Lower leg skin (tissue), 4 donors: Measurements from ENCODE around the gene MARCHF6. TPM values are rescaled to one million over a fixed set of nuclear protein-coding genes. Genes with fewer than 3 reads are reported as not detected.

Experiments used
- DNase-seq, 2 donors: peaks; one replicate each; pipeline ENCODE4 v3.0.0-alpha.2; 2019; ENCODE audit warnings: low spot score in 2 of 2
- H3K4me3 ChIP-seq: fragments of 200-600 bp; sonication (generic); 2 replicates; pipeline ENCODE4 v1.5.1; 2017; ENCODE audit warnings: mild to moderate bottlenecking, low read depth; ENCODE audit not compliant: poor library complexity, severe bottlenecking
- CTCF ChIP-seq, 3 donors: fragments of 450-650 bp; IDR thresholded peaks; one replicate each; pipeline ENCODE4 v1.5.1; 2016; ENCODE audit warnings: antibody characterized with exemption in 3 of 3, mild to moderate bottlenecking in 3 of 3, moderate library complexity in 2 of 3
- POLR2A ChIP-seq, 2 donors: fragments of 450-650 bp; IDR thresholded peaks; one replicate each; pipeline ENCODE4 v1.6.1; 2016 to 2017; ENCODE audit warnings: antibody characterized with exemption in 2 of 2, mild to moderate bottlenecking in 1 of 2, moderate library complexity in 1 of 2
- WGBS, 2 donors: methylation state at CpG; one replicate each; pipeline ENCODE4 v1.1.5; 2018; 5-methylcytosine and 5-hydroxymethylcytosine counted together
- intact Hi-C: fragments of 100-400 bp; cut with DNase I; formaldehyde crosslinking; loops from one replicate; pipeline ENCODE4 v1.15.0; 2023; ENCODE audit warnings: low total_unique reads
- total RNA-seq, 4 donors: library from RNA; depleted of rRNA; stranded (reverse); fragments of >200 nt; gene quantifications; one replicate each; pipeline ENCODE4 v1.1.0, GENCODE V29; 2016

The MARCHF6 gene
- total RNA-seq, 4 donors from 2014 or later = 53.0 to 82.0 (median 63.3) TPM

GRCh38 chr5:10315201-10315600 is 38.3 kb upstream of the MARCHF6 start:
- intact Hi-C loops = no loop called here
- 71 to 72% methylated on average over 5 of the region's 5 CpGs for WGBS, 2 donors

GRCh38 chr5:10315824-10316509 is 37.5 kb upstream of the MARCHF6 start:
- H3K4me3 ChIP-seq = no peak overlapping the region
- TF ChIP-seq POLR2A (IDR thresholded peaks at IDR 0.05) (no peak), CTCF (IDR thresholded peaks at IDR 0.05) (no peak)
- WGBS, 2 donors = 89 to 91% methylated on average over 15 of the region's 15 CpGs
- intact Hi-C loops = no loop called here
- DNase-seq = no peak

More at GRCh38 chr5:10315201-10315600, 38.3 kb upstream of the MARCHF6 start:
- no peak for TF ChIP-seq CTCF (IDR thresholded peaks at IDR 0.05)
- no peak for TF ChIP-seq POLR2A (IDR thresholded peaks at IDR 0.05)
- no peak overlapping the region for H3K4me3 ChIP-seq
- DNase-seq = no peak

- intact Hi-C loops = no loop called here
Observed at GRCh38 chr5:10317825-10318682, 35.4 kb upstream of the MARCHF6 start.

GRCh38 chr5:10319202-10319851 is 34.2 kb upstream of the MARCHF6 start:
- intact Hi-C loops = no loop called here
- 74 to 81% methylated on average over 11 of the region's 11 CpGs for WGBS, 2 donors
- TF ChIP-seq CTCF (IDR thresholded peaks at IDR 0.05) = no peak
- no peak for TF ChIP-seq POLR2A (IDR thresholded peaks at IDR 0.05)
- H3K4me3 ChIP-seq = no peak overlapping the region
- DNase-seq = no peak

More at GRCh38 chr5:10317825-10318682, 35.4 kb upstream of the MARCHF6 start:
- no peak for TF ChIP-seq POLR2A (IDR thresholded peaks at IDR 0.05)
- no peak for TF ChIP-seq CTCF (IDR thresholded peaks at IDR 0.05)
- no peak for DNase-seq
- no peak overlapping the region for H3K4me3 ChIP-seq
- 62 to 67% methylated on average over 6 of the region's 6 CpGs for WGBS, 2 donors

- DNase-seq = no peak
- intact Hi-C loops = no loop called here
- no peak overlapping the region for H3K4me3 ChIP-seq
- 75 to 77% methylated on average over 3 of the region's 3 CpGs for WGBS, 2 donors
- TF ChIP-seq CTCF (IDR thresholded peaks at IDR 0.05) = no peak
- no peak for TF ChIP-seq POLR2A (IDR thresholded peaks at IDR 0.05)
Observed at GRCh38 chr5:10320793-10321192, 32.7 kb upstream of the MARCHF6 start.
